ENCODE measurements around the gene FAM118B.

The FAM118B gene

GRCh38 chr11:126281666-126282175 lies 70.1 kb downstream of the FAM118B start:
- H3K9me3 Mint-ChIP-seq: no peaks in the 10 kb centered on the region
- intact Hi-C loops (cut with micrococcal nuclease): loop anchor here (5.0 kb wide), 1 partner anchor 69 kb away; the partner anchor contains the start of genes FAM118B and RPUSD4

GRCh38 chr11:126282361-126282735 lies 70.8 kb downstream of the FAM118B start:
- Mint-ChIP-seq H3K9me3 (no peaks in the 10 kb centered on the region), H3K36me3 (ENCODE audit: low read depth) (peaks cover 23% of the 10 kb centered on the region), H3K27ac (peak overlapping the region; percentile 93), H3K4me1 (ENCODE audit: low read depth) (peaks cover 53% of the 10 kb centered on the region), H3K27me3 (no peaks in the 10 kb centered on the region), H3K4me3 (peak overlapping the region; percentile 98)
- intact Hi-C loops (cut with micrococcal nuclease): loop anchor here (5.0 kb wide), 1 partner anchor 70 kb away; the partner anchor contains the start of genes FAM118B and RPUSD4

More at GRCh38 chr11:126281666-126282175, 70.1 kb downstream of the FAM118B start:
- H3K4me3 Mint-ChIP-seq: no peak overlapping the region
- no peaks in the 10 kb centered on the region for H3K27me3 Mint-ChIP-seq
- H3K27ac Mint-ChIP-seq: peak overlapping the region; percentile 93
- peaks cover 53% of the 10 kb centered on the region for H3K4me1 Mint-ChIP-seq (ENCODE audit: low read depth)
- H3K36me3 Mint-ChIP-seq (ENCODE audit: low read depth): peaks cover 25% of the 10 kb centered on the region

GRCh38 chr11:126282736-126283591 lies 71.4 kb downstream of the FAM118B start, which contains the start of gene TIRAP:
TSS of gene TIRAP (plus strand) at chr11:126283093. CDS start at chr11:126290895, 7,802 bp downstream.
- peaks cover 22% of the 10 kb centered on the region for H3K36me3 Mint-ChIP-seq (ENCODE audit: low read depth)
- peak within 1 kb of the TSS; percentile 93 for H3K27ac Mint-ChIP-seq
- peak within 1 kb of the TSS; percentile 98 for H3K4me3 Mint-ChIP-seq
- H3K4me1 Mint-ChIP-seq (ENCODE audit: low read depth): peaks cover 53% of the 10 kb centered on the region
- intact Hi-C loops (cut with micrococcal nuclease): loop anchor here (1.0 to 5.0 kb wide), 2 partner anchors 14 to 71 kb away; partner anchors contain the start of genes FAM118B, FOXRED1 and RPUSD4
- no peaks in the 10 kb centered on the region for H3K9me3 Mint-ChIP-seq
- H3K27me3 Mint-ChIP-seq: no peaks in the 10 kb centered on the region

- H3K4me3 Mint-ChIP-seq: peak overlapping the region; percentile 2
- H3K36me3 Mint-ChIP-seq (ENCODE audit: low read depth): peaks cover 29% of the 10 kb centered on the region
- H3K9me3 Mint-ChIP-seq: no peaks in the 10 kb centered on the region
- H3K27me3 Mint-ChIP-seq: no peaks in the 10 kb centered on the region
- intact Hi-C loops (cut with micrococcal nuclease): loop anchor here (5.0 kb wide), 1 partner anchor 73 kb away; the partner anchor contains the start of genes FAM118B and RPUSD4
- H3K4me1 Mint-ChIP-seq (ENCODE audit: low read depth): peaks cover 47% of the 10 kb centered on the region
- H3K27ac Mint-ChIP-seq: no peak overlapping the region
These were observed 73.2 kb downstream of the FAM118B start for GRCh38 chr11:126284829-126285228.

GRCh38 chr11:126288237-126288636 lies 76.7 kb downstream of the FAM118B start:
- Mint-ChIP-seq H3K36me3 (ENCODE audit: low read depth) (peaks cover 60% of the 10 kb centered on the region), H3K4me3 (no peak overlapping the region)
- intact Hi-C loops (cut with micrococcal nuclease): no loop called here

GRCh38 chr11:126290887-126291286 lies 79.3 kb downstream of the FAM118B start:
- Mint-ChIP-seq H3K4me3 (no peak overlapping the region), H3K27me3 (no peaks in the 10 kb centered on the region), H3K36me3 (ENCODE audit: low read depth) (peaks cover 81% of the 10 kb centered on the region), H3K27ac (no peak overlapping the region), H3K9me3 (no peaks in the 10 kb centered on the region), H3K4me1 (ENCODE audit: low read depth) (peaks cover 12% of the 10 kb centered on the region)
- intact Hi-C loops (cut with micrococcal nuclease): no loop called here

More at GRCh38 chr11:126288237-126288636, 76.7 kb downstream of the FAM118B start:
- Mint-ChIP-seq H3K9me3 (no peaks in the 10 kb centered on the region), H3K27ac (no peak overlapping the region), H3K4me1 (ENCODE audit: low read depth) (peaks cover 23% of the 10 kb centered on the region), H3K27me3 (no peaks in the 10 kb centered on the region)

- H3K4me3 Mint-ChIP-seq: no peak overlapping the region
- H3K4me1 Mint-ChIP-seq (ENCODE audit: low read depth): peaks cover 17% of the 10 kb centered on the region
- H3K36me3 Mint-ChIP-seq (ENCODE audit: low read depth): peaks cover 90% of the 10 kb centered on the region
- intact Hi-C loops (cut with micrococcal nuclease): no loop called here
- no peaks in the 10 kb centered on the region for H3K27me3 Mint-ChIP-seq
- no peaks in the 10 kb centered on the region for H3K9me3 Mint-ChIP-seq
- no peak overlapping the region for H3K27ac Mint-ChIP-seq
These were observed 82.1 kb downstream of the FAM118B start for GRCh38 chr11:126293726-126294125.

- no peak overlapping the region for H3K4me3 Mint-ChIP-seq
- no peaks in the 10 kb centered on the region for H3K9me3 Mint-ChIP-seq
- H3K4me1 Mint-ChIP-seq (ENCODE audit: low read depth): peaks cover 17% of the 10 kb centered on the region
- peaks cover 83% of the 10 kb centered on the region for H3K36me3 Mint-ChIP-seq (ENCODE audit: low read depth)
- intact Hi-C loops (cut with micrococcal nuclease): no loop called here
- no peak overlapping the region for H3K27ac Mint-ChIP-seq
- H3K27me3 Mint-ChIP-seq: no peaks in the 10 kb centered on the region
These were observed 85.4 kb downstream of the FAM118B start for GRCh38 chr11:126297004-126297403.

GRCh38 chr11:126303623-126304456 lies 92.3 kb downstream of the FAM118B start, which contains the start of gene DCPS:
TSS of gene DCPS (plus strand) at chr11:126304060. CDS start at chr11:126304081, 21 bp downstream.
- intact Hi-C loops (cut with micrococcal nuclease): loop anchor here (5.0 kb wide), 1 partner anchor 37 kb away; the partner anchor contains the start of genes FOXRED1 and SRPRA
- H3K36me3 Mint-ChIP-seq (ENCODE audit: low read depth): peaks cover 41% of the 10 kb centered on the region
- no peaks in the 10 kb centered on the region for H3K9me3 Mint-ChIP-seq
- peaks cover 34% of the 10 kb centered on the region for H3K4me1 Mint-ChIP-seq (ENCODE audit: low read depth)
- peak within 1 kb of the TSS; percentile 96 for H3K4me3 Mint-ChIP-seq
- H3K27ac Mint-ChIP-seq: peak within 1 kb of the TSS; percentile 87
- no peaks in the 10 kb centered on the region for H3K27me3 Mint-ChIP-seq

- H3K27ac Mint-ChIP-seq: peak overlapping the region; percentile 87
- H3K36me3 Mint-ChIP-seq (ENCODE audit: low read depth): peaks cover 38% of the 10 kb centered on the region
- H3K4me1 Mint-ChIP-seq (ENCODE audit: low read depth): peaks cover 34% of the 10 kb centered on the region
- no peaks in the 10 kb centered on the region for H3K9me3 Mint-ChIP-seq
- peak overlapping the region; percentile 96 for H3K4me3 Mint-ChIP-seq
- no peaks in the 10 kb centered on the region for H3K27me3 Mint-ChIP-seq
- intact Hi-C loops (cut with micrococcal nuclease): loop anchor here (5.0 kb wide), 1 partner anchor 37 kb away; the partner anchor contains the start of genes FOXRED1 and SRPRA
These were observed 93.0 kb downstream of the FAM118B start for GRCh38 chr11:126304457-126305075.

- Mint-ChIP-seq H3K9me3 (no peaks in the 10 kb centered on the region), H3K4me3 (no peak overlapping the region), H3K36me3 (ENCODE audit: low read depth) (peaks cover 37% of the 10 kb centered on the region), H3K27me3 (no peaks in the 10 kb centered on the region), H3K4me1 (ENCODE audit: low read depth) (peaks cover 44% of the 10 kb centered on the region), H3K27ac (no peak overlapping the region)
- intact Hi-C loops (cut with micrococcal nuclease): no loop called here
These were observed 94.1 kb downstream of the FAM118B start for GRCh38 chr11:126305699-126306098.

- intact Hi-C loops (cut with micrococcal nuclease): no loop called here
- no peak overlapping the region for H3K27ac Mint-ChIP-seq
- H3K4me3 Mint-ChIP-seq: no peak overlapping the region
- H3K4me1 Mint-ChIP-seq (ENCODE audit: low read depth): peaks cover 60% of the 10 kb centered on the region
- no peaks in the 10 kb centered on the region for H3K9me3 Mint-ChIP-seq
- H3K27me3 Mint-ChIP-seq: no peaks in the 10 kb centered on the region
- peaks cover 34% of the 10 kb centered on the region for H3K36me3 Mint-ChIP-seq (ENCODE audit: low read depth)
These were observed 96.1 kb downstream of the FAM118B start for GRCh38 chr11:126307706-126308105.

GRCh38 chr11:126308271-126308671 lies 96.7 kb downstream of the FAM118B start:
- no peak overlapping the region for H3K27ac Mint-ChIP-seq
- no peaks in the 10 kb centered on the region for H3K9me3 Mint-ChIP-seq
- H3K4me3 Mint-ChIP-seq: no peak overlapping the region
- peaks cover 34% of the 10 kb centered on the region for H3K36me3 Mint-ChIP-seq (ENCODE audit: low read depth)
- intact Hi-C loops (cut with micrococcal nuclease): no loop called here
- H3K4me1 Mint-ChIP-seq (ENCODE audit: low read depth): peaks cover 62% of the 10 kb centered on the region
- no peaks in the 10 kb centered on the region for H3K27me3 Mint-ChIP-seq
